GM10266 (cell line): ENCODE results near the gene CAPZA3.

Experiments
- DNase-seq: peaks from one replicate; pipeline ENCODE4 v3.0.0; 2012; ENCODE audit errors: extremely low spot score
- TF ChIP-seq, protein P1 (sequence below): IDR thresholded peaks from 2 replicates; pipeline ENCODE4 v1.5.1; 2012; ENCODE audit warnings: mild to moderate bottlenecking, low read depth; ENCODE audit not compliant: control insufficient read depth, insufficient read depth; ENCODE audit errors: missing control alignments

CAPZA3 gene

GRCh38 chr12:18706798-18707197, 31.1 kb upstream of the CAPZA3 start:
- TF ChIP-seq, protein P1, sequence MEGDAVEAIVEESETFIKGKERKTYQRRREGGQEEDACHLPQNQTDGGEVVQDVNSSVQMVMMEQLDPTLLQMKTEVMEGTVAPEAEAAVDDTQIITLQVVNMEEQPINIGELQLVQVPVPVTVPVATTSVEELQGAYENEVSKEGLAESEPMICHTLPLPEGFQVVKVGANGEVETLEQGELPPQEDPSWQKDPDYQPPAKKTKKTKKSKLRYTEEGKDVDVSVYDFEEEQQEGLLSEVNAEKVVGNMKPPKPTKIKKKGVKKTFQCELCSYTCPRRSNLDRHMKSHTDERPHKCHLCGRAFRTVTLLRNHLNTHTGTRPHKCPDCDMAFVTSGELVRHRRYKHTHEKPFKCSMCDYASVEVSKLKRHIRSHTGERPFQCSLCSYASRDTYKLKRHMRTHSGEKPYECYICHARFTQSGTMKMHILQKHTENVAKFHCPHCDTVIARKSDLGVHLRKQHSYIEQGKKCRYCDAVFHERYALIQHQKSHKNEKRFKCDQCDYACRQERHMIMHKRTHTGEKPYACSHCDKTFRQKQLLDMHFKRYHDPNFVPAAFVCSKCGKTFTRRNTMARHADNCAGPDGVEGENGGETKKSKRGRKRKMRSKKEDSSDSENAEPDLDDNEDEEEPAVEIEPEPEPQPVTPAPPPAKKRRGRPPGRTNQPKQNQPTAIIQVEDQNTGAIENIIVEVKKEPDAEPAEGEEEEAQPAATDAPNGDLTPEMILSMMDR = no peak
- DNase-seq = no peak

DNA sequence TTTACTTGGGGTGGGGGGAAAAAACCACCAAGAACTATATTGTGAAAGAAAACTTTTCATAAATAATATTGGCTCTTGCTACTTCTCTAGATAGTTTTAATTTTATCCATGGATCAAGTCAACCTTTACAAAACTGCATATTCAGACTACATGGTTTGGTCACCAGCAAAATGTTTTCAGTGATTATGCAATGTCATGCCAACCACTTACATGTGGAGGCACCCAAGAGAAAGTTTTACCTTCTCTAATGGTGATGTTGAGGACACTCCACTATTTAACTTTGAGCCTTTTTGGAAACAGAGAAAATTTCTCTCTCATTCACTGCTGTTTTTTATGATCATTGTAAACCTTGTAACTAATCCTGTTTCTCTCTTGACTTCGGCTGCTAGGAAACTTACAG, 21.7 kb upstream of the CAPZA3 start:
- DNase-seq = no peak
- TF ChIP-seq, protein P1 = no peak

GRCh38 chr12:18718462-18718861, 19.5 kb upstream of the CAPZA3 start:
- TF ChIP-seq, protein P1 = no peak
- no peak for DNase-seq

GRCh38 chr12:18719922-18720510, 17.9 kb upstream of the CAPZA3 start:
- TF ChIP-seq, protein P1 = no peak
- no peak for DNase-seq

DNA sequence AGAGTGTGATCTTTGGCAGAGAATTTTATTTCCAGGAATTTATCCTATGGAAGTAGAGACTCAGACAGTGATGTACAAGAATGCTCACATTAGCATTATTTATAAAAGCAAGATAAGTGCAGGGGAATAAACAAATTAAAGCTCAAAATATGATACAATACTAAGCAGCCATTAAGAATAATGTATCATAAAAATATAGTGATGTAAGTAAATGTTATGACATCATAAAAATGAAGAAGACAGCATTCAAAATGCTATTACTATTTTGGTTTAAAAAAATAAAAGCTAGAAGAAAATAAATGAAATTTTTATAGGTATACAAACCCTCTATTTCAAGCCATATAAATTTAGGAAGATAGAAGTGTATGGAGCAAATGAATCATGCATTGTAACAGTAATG, 17.2 kb upstream of the CAPZA3 start:
- no peak for DNase-seq
- TF ChIP-seq, protein P1 = no peak

DNA sequence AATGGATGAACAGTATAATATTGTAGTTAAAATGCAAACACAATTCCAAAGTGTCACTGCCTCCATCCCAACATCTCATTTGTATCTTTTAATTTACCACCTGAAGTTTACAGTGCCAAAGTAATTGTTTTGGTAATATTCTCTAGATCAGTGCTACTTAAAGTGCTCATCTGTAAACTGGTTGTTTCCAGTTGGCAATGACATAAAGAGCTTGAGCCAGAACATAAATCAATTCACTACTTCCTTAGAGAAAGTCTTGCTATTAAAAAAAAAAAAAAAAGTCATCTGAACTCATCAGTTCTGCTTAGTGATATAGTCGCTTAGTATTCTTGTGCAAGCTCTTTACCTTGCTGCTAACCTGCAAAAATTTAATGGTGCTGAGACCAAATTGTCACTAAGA, 16.5 kb upstream of the CAPZA3 start:
- DNase-seq = no peak
- TF ChIP-seq, protein P1 = no peak

- no peak for DNase-seq
- TF ChIP-seq, protein P1 = no peak
Measured at GRCh38 chr12:18723752-18724151, 14.2 kb upstream of the CAPZA3 start.
